OCI-LY1 (cell line): ENCODE results near the gene MAGI1.
"Not testable (repeated sequence)": the region's sequence is repeated elsewhere in the genome, so short reads cannot be mapped to it uniquely, and the experiment has no call there.

Experiments
- H2AFZ ChIP-seq: fragments of 200-600 bp; sonication (generic), shearing (Covaris generic); 2 replicates; pipeline ENCODE4 v1.6.0; 2014; ENCODE audit warnings: antibody characterized with exemption, mild to moderate bottlenecking, low read length
- H3F3A ChIP-seq: fragments of 200-600 bp; sonication (generic), shearing (Covaris generic); 2 replicates; pipeline ENCODE4 v1.6.0; 2014; ENCODE audit warnings: mild to moderate bottlenecking, antibody characterized with exemption, low read length, moderate library complexity; ENCODE audit not compliant: insufficient read depth
- H3K27ac ChIP-seq: fragments of 200-600 bp; sonication (generic); 2 replicates; pipeline ENCODE4 v1.5.1; 2014; ENCODE audit warnings: low read length, mixed run types, mild to moderate bottlenecking, low read depth; ENCODE audit not compliant: poor library complexity, severe bottlenecking
- H3K27me3 ChIP-seq: fragments of 200-600 bp; sonication (generic); 2 replicates; pipeline ENCODE4 v1.6.0; 2014; ENCODE audit warnings: antibody characterized with exemption, mild to moderate bottlenecking, low read length, moderate library complexity; ENCODE audit not compliant: insufficient read depth
- H3K36me3 ChIP-seq: fragments of 200-600 bp; sonication (generic); 2 replicates; pipeline ENCODE4 v1.6.1; 2014; ENCODE audit warnings: mild to moderate bottlenecking, antibody characterized with exemption, low read length, moderate library complexity, mixed read lengths; ENCODE audit not compliant: insufficient read depth
- H3K4me1 ChIP-seq: fragments of 200-600 bp; sonication (generic); 2 replicates; pipeline ENCODE4 v1.5.1; 2014; ENCODE audit warnings: mild to moderate bottlenecking, low read length, moderate library complexity; ENCODE audit not compliant: insufficient read depth, severe bottlenecking
- H3K4me2 ChIP-seq: fragments of 200-600 bp; sonication (generic), shearing (Covaris generic); 2 replicates; pipeline ENCODE4 v1.6.1; 2014; ENCODE audit warnings: low read length
- H3K4me3 ChIP-seq: fragments of 200-600 bp; sonication (generic); 2 replicates; pipeline ENCODE4 v1.5.1; 2014; ENCODE audit warnings: low read length, low read depth, mild to moderate bottlenecking, mixed read lengths; ENCODE audit not compliant: poor library complexity, severe bottlenecking
- H3K79me2 ChIP-seq: fragments of 200-600 bp; shearing (Covaris generic); 2 replicates; pipeline ENCODE4 v1.6.1; 2016; ENCODE audit warnings: mixed run types, low read length, mixed read lengths; ENCODE audit not compliant: insufficient read depth
- H3K9ac ChIP-seq: fragments of 200-600 bp; sonication (generic), shearing (Covaris generic); 2 replicates; pipeline ENCODE4 v1.6.1; 2014; ENCODE audit warnings: mild to moderate bottlenecking, low read length, mixed read lengths
- H3K9me2 ChIP-seq: fragments of 200-600 bp; sonication (generic), shearing (Covaris generic); 2 replicates; pipeline ENCODE4 v1.6.1; 2014; ENCODE audit warnings: low read depth, mild to moderate bottlenecking, low read length, mixed read lengths
- H3K9me3 ChIP-seq: fragments of 200-600 bp; shearing (Covaris generic); 2 replicates; pipeline ENCODE4 v1.6.1; 2014; ENCODE audit warnings: low read length, mixed read lengths
- H4K20me1 ChIP-seq: fragments of 200-600 bp; sonication (generic), shearing (Covaris generic); 2 replicates; pipeline ENCODE4 v1.6.0; 2016; ENCODE audit warnings: mild to moderate bottlenecking, low read length; ENCODE audit not compliant: insufficient read depth
- CTCF ChIP-seq: fragments of 200-600 bp; sonication (generic), shearing (Covaris generic); IDR thresholded peaks from 2 replicates; pipeline ENCODE4 v1.5.1; 2017; ENCODE audit warnings: mild to moderate bottlenecking, antibody characterized with exemption, low read length, moderate library complexity, mixed read lengths
- EZH2 ChIP-seq: fragments of 200-600 bp; sonication (generic), shearing (Covaris generic); IDR thresholded peaks from 2 replicates; pipeline ENCODE4 v1.8.0; 2017; ENCODE audit warnings: borderline replicate concordance, mixed run types, mild to moderate bottlenecking, antibody characterized with exemption, low read length, moderate library complexity, mixed read lengths

Gene MAGI1

GRCh38 chr3:66048051-66048395 lies 9.3 kb upstream of the MAGI1 start:
- H3K4me2 ChIP-seq, result no peak overlapping the region
- H3K79me2 ChIP-seq, result no peaks in the 10 kb centered on the region
- H4K20me1 ChIP-seq, result no peaks in the 10 kb centered on the region
- no peaks in the 10 kb centered on the region for H3K9me3 ChIP-seq
- no peaks in the 10 kb centered on the region for H3F3A ChIP-seq
- H3K4me3 ChIP-seq, result no peak overlapping the region
- no peak overlapping the region for H3K9ac ChIP-seq
- H3K36me3 ChIP-seq, result no peaks in the 10 kb centered on the region
- H3K27ac ChIP-seq, result no peak overlapping the region
- no peak for TF ChIP-seq EZH2
- no peaks in the 10 kb centered on the region for H3K9me2 ChIP-seq
- H3K27me3 ChIP-seq, result no peaks in the 10 kb centered on the region
- no peak overlapping the region for H2AFZ ChIP-seq
- H3K4me1 ChIP-seq, result no peaks in the 10 kb centered on the region

DNA sequence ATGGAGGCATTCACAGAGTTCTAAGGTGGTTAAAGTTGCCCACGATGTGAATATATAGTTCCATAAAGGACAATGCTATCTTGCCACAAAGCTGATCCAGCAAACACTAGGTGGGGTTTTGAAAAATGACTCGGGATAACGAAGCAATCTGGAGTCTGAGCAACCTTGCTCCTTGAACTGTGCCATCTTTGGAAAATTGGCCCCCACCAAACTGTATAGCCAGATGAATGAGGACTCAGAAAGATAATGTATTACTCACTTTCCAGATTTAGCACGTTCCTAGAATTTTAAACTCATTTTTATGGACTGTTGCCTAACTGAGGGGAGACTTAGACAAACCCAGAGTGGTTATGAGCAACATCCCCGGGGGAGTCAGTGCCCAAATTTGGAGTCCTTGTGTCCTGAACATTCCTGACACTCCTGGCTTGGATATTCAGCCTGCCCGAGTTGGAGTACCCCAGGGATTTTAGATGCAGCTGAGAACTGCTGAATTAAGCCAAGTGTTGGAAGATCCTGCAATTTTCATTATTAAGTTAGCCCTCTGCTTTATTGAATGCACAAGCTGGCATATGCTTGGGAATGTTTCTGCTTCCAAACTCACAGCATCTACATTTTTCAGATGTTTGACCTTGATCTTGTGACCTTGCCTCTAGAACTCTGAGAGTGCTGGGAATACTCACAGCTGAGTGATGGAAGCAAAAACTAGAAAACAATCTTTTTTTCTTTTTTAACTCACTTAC lies 8.8 kb upstream of the MAGI1 start:
- H3K4me2 ChIP-seq, result no peak overlapping the region
- H3K9me2 ChIP-seq, result no peaks in the 10 kb centered on the region
- no peaks in the 10 kb centered on the region for H4K20me1 ChIP-seq
- TF ChIP-seq EZH2, result no peak
- no peak for TF ChIP-seq CTCF
- no peaks in the 10 kb centered on the region for H3K36me3 ChIP-seq
- no peak overlapping the region for H2AFZ ChIP-seq
- H3F3A ChIP-seq, result no peaks in the 10 kb centered on the region
- H3K27ac ChIP-seq, result no peak overlapping the region
- no peak overlapping the region for H3K4me3 ChIP-seq
- no peaks in the 10 kb centered on the region for H3K4me1 ChIP-seq
- no peaks in the 10 kb centered on the region for H3K27me3 ChIP-seq
- no peak overlapping the region for H3K9ac ChIP-seq
- H3K79me2 ChIP-seq, result no peaks in the 10 kb centered on the region
- no peaks in the 10 kb centered on the region for H3K9me3 ChIP-seq

DNA sequence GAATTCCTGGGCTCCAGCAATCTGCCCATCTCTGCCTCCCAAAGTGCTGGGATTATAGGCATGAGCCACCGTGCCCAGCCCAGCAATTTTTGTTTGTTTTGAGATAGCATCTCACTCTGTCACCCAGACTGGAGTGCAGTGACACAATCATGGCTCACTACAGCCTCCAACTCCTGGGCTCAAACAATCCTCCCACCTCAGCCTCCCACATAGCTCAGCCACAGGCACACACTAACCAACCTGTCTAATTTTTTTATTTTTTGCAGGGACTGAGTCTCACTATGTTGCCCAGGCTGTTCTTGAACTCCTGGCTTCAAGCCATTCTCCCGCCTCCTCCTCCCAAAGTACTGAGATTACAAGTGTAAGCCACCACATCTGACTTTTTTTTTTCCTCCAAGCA lies 7.6 kb upstream of the MAGI1 start:
- H3K4me3 ChIP-seq, H4K20me1 ChIP-seq, H3K9ac ChIP-seq, H3K4me2 ChIP-seq, H3K4me1 ChIP-seq, H3K9me3 ChIP-seq, H3K9me2 ChIP-seq, H3K36me3 ChIP-seq, H3K79me2 ChIP-seq, H3F3A ChIP-seq, H2AFZ ChIP-seq, H3K27ac ChIP-seq, H3K27me3 ChIP-seq: not testable (repeated sequence)

GRCh38 chr3:66041828-66042227 lies 3.1 kb upstream of the MAGI1 start:
- TF ChIP-seq EZH2, result no peak
- TF ChIP-seq CTCF, result no peak
- H3K27ac ChIP-seq, result no peak overlapping the region
- H3K79me2 ChIP-seq, result no peaks in the 10 kb centered on the region
- no peaks in the 10 kb centered on the region for H4K20me1 ChIP-seq
- H3K9me3 ChIP-seq, result no peaks in the 10 kb centered on the region
- H3K9ac ChIP-seq, result no peak overlapping the region
- no peak overlapping the region for H3K4me3 ChIP-seq
- H3F3A ChIP-seq, result no peaks in the 10 kb centered on the region
- no peaks in the 10 kb centered on the region for H3K36me3 ChIP-seq
- H3K4me2 ChIP-seq, result no peak overlapping the region
- no peaks in the 10 kb centered on the region for H3K27me3 ChIP-seq
- no peak overlapping the region for H2AFZ ChIP-seq
- H3K9me2 ChIP-seq, result no peaks in the 10 kb centered on the region
- H3K4me1 ChIP-seq, result no peaks in the 10 kb centered on the region
